ENCODE data around the gene TRIM14.
"Not testable (repeated sequence)": the region's sequence is repeated elsewhere in the genome, so short reads cannot be mapped to it uniquely, and the experiment has no call there.

Gene TRIM14

DNA sequence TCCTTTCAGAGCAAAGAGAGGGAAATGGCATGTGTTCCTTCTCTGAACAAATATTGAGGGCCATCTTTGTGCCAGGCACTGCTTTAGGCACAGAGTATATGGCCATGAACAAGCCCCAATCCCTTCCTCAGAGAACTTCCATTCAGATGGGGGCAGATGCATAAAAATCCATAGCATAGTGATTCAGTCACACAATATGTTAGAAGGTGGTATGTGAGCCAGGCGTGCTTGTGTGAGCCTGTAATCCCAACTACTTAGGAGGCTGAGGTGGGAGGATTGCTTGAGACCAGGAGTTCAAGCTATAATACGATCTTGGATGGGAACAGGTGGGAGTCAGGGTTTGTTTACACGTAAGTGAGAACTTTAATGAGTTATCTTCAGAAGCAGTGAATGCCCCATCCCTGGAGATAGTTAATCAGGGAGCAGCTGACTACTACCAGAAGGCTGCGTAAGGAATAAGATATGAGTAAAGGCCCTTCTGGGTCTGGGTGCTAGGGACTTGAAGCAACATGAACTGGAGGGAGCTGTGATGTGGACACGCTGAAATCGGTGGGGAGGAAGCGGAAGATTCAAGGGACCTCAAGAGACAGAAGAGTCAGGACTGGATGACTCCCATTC, 35.3 kb downstream of the TRIM14 start:
- no peak for DNase-seq (ENCODE audit: low read depth in 3 of 3)

DNA sequence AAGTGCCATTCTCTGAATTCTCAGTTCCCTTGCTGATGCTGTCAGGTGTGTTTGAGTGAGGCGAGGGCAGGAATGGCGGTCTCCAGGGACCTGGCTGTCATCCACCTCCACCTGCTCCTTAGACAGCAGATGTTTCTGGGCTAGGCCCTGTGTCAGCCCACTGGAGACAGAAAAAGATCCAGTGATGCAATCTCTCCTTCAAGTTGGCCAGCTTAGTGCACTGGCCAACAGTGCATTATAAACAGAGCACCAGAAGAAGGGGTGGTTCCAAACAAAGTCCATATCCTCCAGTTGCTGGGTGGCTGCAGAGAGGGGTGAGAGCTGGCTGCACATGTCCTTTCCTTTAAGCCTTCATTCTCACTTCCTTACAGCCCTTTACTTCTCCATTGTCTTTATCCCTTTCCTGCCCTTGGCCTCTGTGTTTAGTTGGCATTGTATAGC, 35.9 kb downstream of the TRIM14 start:
- no peak for DNase-seq (ENCODE audit: low read depth in 3 of 3)

GRCh38 chr9:98081477-98082219, 37.4 kb downstream of the TRIM14 start:
- peak in 2 of 3 experiments; percentile 36 to 40 for DNase-seq (ENCODE audit: low read depth in 3 of 3)

- no peak for DNase-seq (ENCODE audit: low read depth in 3 of 3)
Measured at GRCh38 chr9:98080780-98081179, 38.2 kb downstream of the TRIM14 start.

- DNase-seq (ENCODE audit: low read depth in 3 of 3), result no peak
Measured at GRCh38 chr9:98080326-98080725, 38.7 kb downstream of the TRIM14 start.

GRCh38 chr9:98078895-98079294, 40.1 kb downstream of the TRIM14 start:
- DNase-seq (ENCODE audit: low read depth in 3 of 3), result no peak

GRCh38 chr9:98076514-98076890, 42.5 kb downstream of the TRIM14 start:
- DNase-seq (ENCODE audit: low read depth in 3 of 3), result not testable (repeated sequence)

GRCh38 chr9:98075332-98075805, 43.7 kb downstream of the TRIM14 start:
- no peak for DNase-seq (ENCODE audit: low read depth in 3 of 3)

- DNase-seq (ENCODE audit: low read depth in 3 of 3), result peak; percentile 39 to 46 (median 40)
Measured at GRCh38 chr9:98074115-98074990, 44.7 kb downstream of the TRIM14 start.

DNA sequence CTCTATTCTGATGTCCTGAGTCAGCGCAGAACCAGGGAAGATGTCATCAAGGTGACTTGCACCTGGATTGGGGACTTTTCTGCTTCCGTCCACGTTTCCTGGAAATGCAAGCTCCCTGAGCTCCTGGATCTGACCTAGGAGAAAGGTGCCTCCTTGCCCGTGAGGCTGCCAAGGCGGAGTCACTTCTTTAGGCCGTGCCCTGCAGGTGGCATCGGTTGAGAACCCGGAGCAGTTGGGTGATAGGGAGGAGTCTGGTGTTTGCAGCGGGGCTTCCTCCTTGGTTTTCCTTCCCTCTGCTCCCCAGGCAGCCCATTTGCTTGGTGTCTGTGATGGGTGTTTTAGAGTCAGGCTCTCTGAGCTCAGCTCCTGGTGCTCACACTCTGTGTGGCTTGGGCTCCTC, 47.3 kb downstream of the TRIM14 start:
- no peak for DNase-seq (ENCODE audit: low read depth in 3 of 3)

GRCh38 chr9:98070704-98071103, 48.3 kb downstream of the TRIM14 start:
- no peak for DNase-seq (ENCODE audit: low read depth in 3 of 3)

GRCh38 chr9:98069551-98069950, 49.5 kb downstream of the TRIM14 start:
- no peak for DNase-seq (ENCODE audit: low read depth in 3 of 3)

DNA sequence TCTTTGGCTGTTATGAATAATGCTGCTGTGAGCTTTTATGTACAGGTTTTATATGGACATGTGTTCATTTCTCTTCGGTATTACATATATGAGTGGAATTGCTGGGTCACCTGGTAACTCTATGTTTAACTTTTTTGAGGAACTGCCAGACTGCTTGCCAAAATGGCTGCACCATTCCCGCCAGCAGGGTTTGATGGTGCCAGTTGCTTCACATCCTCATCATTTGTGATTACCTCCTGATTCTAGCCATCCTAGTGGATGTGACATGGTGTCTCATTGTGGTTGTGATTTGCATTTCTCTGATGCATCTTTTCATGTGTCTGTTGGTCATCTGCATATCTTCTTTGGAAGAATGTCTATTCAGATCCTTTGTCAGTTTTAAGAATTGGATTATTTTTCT, 51.8 kb downstream of the TRIM14 start:
- no peak for DNase-seq (ENCODE audit: low read depth in 3 of 3)

- DNase-seq (ENCODE audit: low read depth in 3 of 3), result no peak
Measured at GRCh38 chr9:98066235-98066634, 52.8 kb downstream of the TRIM14 start.

GRCh38 chr9:98064623-98065392, 54.2 kb downstream of the TRIM14 start:
- no peak for DNase-seq (ENCODE audit: low read depth in 3 of 3)

GRCh38 chr9:98062161-98062560, 56.9 kb downstream of the TRIM14 start:
- no peak for DNase-seq (ENCODE audit: low read depth in 3 of 3)

DNA sequence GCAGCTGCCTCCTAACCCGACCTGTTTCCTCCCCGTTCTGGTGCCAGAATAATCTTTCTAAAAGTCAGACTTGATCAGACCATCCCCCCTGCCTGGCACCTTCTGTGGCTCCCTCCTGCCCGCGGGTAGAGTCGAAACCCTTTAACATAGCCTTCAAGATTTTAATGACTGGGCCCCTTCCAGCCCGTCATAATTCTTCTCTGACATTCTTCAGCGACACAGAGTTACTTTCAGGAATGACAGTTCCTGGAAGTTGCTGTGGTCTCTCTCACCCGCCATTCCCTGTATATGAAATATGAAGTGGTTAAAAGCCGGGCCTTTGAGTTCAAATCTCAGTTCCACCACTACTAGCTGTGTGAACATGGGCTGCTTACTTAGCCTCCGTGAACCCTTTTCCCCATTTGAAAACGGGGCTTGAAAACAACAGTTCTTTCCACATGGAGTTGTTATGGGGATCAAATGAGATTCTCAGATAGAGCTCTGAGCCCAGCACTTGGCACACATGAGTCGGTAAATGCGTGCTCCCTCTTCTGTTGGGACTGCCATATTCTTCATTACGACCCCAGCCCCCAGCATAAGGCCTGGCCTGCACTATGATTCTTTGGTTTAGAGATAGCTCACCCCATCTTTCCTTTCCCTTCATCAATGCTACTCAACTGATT, 61.8 kb downstream of the TRIM14 start:
- DNase-seq (ENCODE audit: low read depth in 3 of 3), result no peak

GRCh38 chr9:98056269-98057137, 62.5 kb downstream of the TRIM14 start, which contains the start of gene NANS:
Gene NANS, plus strand, starts transcription at chr9:98056732. Its CDS starts 77 bp downstream, at chr9:98056809.
- DNase-seq (ENCODE audit: low read depth in 3 of 3), result peak; percentile 82 to 86 (median 83)

DNA sequence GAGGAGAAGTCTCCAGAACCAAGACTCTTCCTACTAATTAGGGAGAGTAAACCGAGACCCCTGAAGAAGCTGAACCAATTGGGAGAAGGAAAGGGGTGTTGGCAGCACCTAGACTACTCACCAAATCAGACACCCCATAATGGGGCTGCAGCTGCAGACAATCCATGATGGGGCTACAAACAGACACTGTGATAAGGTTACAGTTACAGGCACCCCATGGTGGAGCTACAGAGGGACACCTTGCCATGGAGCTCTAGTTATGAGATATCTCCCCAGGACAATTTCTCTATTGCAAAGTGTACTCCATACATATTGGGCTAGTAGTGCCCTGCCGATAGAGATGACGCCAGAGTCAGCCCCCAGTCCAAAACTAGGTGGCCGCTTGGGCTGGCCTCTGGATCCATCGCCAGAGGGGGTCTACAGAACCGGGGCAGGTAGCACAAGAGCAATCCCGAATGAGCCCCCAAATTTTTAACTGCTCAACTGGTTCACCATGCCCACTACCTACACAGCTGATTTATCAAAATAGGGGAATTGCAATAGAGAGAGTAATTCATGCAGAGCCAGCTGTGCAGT, 64.6 kb downstream of the TRIM14 start:
- no peak for DNase-seq (ENCODE audit: low read depth in 3 of 3)

- no peak for DNase-seq (ENCODE audit: low read depth in 3 of 3)
Measured at GRCh38 chr9:98050351-98050750, 68.7 kb downstream of the TRIM14 start.

All from stimulated activated CD4-positive, alpha-beta T cell treated with anti-CD3 and anti-CD28 coated beads, TNF-alpha, amount 100 ng/mL, for 4 hours (primary cell).